H1 (cell line): ENCODE measurements around the gene CCDC117. TPM values are rescaled to one million over a fixed set of nuclear protein-coding genes. Genes with fewer than 3 reads are reported as not detected.

Source experiments
- CTCF ChIA-PET: fragments of 300-600 bp; sonication (Branson Sonifier 250); formaldehyde crosslinking; loops from one replicate; lab custom pipeline; 2021; ENCODE audit not compliant: partially characterized antibody; lab: Charles Lee
- POLR2A ChIA-PET: fragments of 300-600 bp; sonication (Branson Sonifier 250); formaldehyde crosslinking; loops from one replicate; lab custom pipeline; 2021; ENCODE audit warnings: inconsistent platforms; ENCODE audit not compliant: partially characterized antibody; lab: Charles Lee
- DNase-seq, 2 experiments: peaks; one replicate each; pipeline versions ENCODE4 v3.0.0 to v3.0.0-alpha.2; 2010 to 2022; ENCODE audit warnings: low spot score in 2 of 2, low read depth in 1 of 2, mixed read lengths in 1 of 2
- FAIRE-seq: peaks from 2 replicates; lab custom pipeline; 2011; peaks lifted over from hg19 to GRCh38; lab: Jason Lieb, UNC
- H2AFZ ChIP-seq: 2 replicates; pipeline ENCODE4 v1.8.1; 2012; ENCODE audit warnings: low read length, inconsistent platforms
- H2AK5ac ChIP-seq: 2 replicates; pipeline ENCODE4 v1.6.1; 2013; ENCODE audit warnings: low read depth, low read length
- H2BK120ac ChIP-seq: replicated peaks from 2 replicates; pipeline ENCODE3; 2013; ENCODE audit warnings: low read depth, low read length, inconsistent platforms
- H2BK12ac ChIP-seq: 2 replicates; pipeline ENCODE4 v1.6.1; 2013; ENCODE audit warnings: low read depth, low read length
- H2BK15ac ChIP-seq: 2 replicates; pipeline ENCODE4 v1.6.1; 2013; ENCODE audit warnings: low read length
- H2BK20ac ChIP-seq: 2 replicates; pipeline ENCODE4 v1.6.1; 2013; ENCODE audit warnings: low read length
- H2BK5ac ChIP-seq: 2 replicates; pipeline ENCODE4 v1.6.1; 2013; ENCODE audit warnings: low read depth, low read length
- H3K14ac ChIP-seq: 2 replicates; pipeline ENCODE4 v1.6.1; 2013; ENCODE audit warnings: inconsistent platforms; ENCODE audit not compliant: insufficient read length
- H3K18ac ChIP-seq: 2 replicates; pipeline ENCODE4 v1.6.1; 2013; ENCODE audit warnings: low read length; ENCODE audit errors: extremely low read depth
- H3K23ac ChIP-seq: 2 replicates; pipeline ENCODE4 v1.6.1; 2013; ENCODE audit warnings: inconsistent platforms; ENCODE audit not compliant: insufficient read length
- H3K23me2 ChIP-seq: 2 replicates; pipeline ENCODE4 v1.6.1; 2013; ENCODE audit warnings: low read depth, low read length
- H3K27ac ChIP-seq: 2 replicates; pipeline ENCODE4 v1.6.1; 2011; ENCODE audit warnings: low read depth, low read length, inconsistent platforms
- H3K27me3 ChIP-seq, 4 experiments: replicated peaks in 1 of 4; 1 replicate in 1 of 4; 2 replicates in 3 of 4; pipeline versions ENCODE4 v1.6.1 to v1.8.1; 2011 to 2013; ENCODE audit warnings: low read length in 3 of 4, mild to moderate bottlenecking in 3 of 4, inconsistent platforms in 2 of 4, mixed read lengths in 2 of 4, moderate library complexity in 1 of 4; ENCODE audit not compliant: control insufficient read depth in 3 of 4, insufficient read depth in 3 of 4; ENCODE audit errors: extremely low read depth in 1 of 4
- H3K36me3 ChIP-seq, 4 experiments: 2 replicates each; pipeline versions ENCODE4 v1.6.1 to v1.8.1; 2011 to 2013; ENCODE audit warnings: mild to moderate bottlenecking in 4 of 4, low read length in 3 of 4, moderate library complexity in 2 of 4, control low read depth in 1 of 4, inconsistent platforms in 1 of 4; ENCODE audit not compliant: insufficient read depth in 4 of 4, control insufficient read depth in 2 of 4
- H3K4ac ChIP-seq: replicated peaks from 2 replicates; pipeline ENCODE3; 2013; ENCODE audit warnings: low read length, low read depth, mixed read lengths, inconsistent platforms; ENCODE audit not compliant: insufficient read length
- H3K4me1 ChIP-seq, 4 experiments: replicated peaks in 1 of 4; 1 replicate in 1 of 4; 2 replicates in 3 of 4; pipeline versions ENCODE4 v1.6.1 to v1.8.1; 2011 to 2013; ENCODE audit warnings: low read length in 3 of 4, inconsistent platforms in 2 of 4, mixed read lengths in 1 of 4; ENCODE audit not compliant: insufficient read depth in 4 of 4, control insufficient read depth in 3 of 4
- H3K4me2 ChIP-seq, 2 experiments: 2 replicates each; pipeline versions ENCODE4 v1.6.1 to v1.8.1; 2011 to 2013; ENCODE audit warnings: low read depth in 2 of 2, low read length in 2 of 2, control low read depth in 1 of 2, inconsistent platforms in 1 of 2, mild to moderate bottlenecking in 1 of 2; ENCODE audit not compliant: insufficient read depth in 1 of 2
- H3K4me3 ChIP-seq, 4 experiments: fragments of 200-600, 300-600 bp in 1 of 4; sonication (generic), shearing (Covaris generic), sonication (Bioruptor Twin) in 1 of 4; 2 replicates each; pipeline versions ENCODE4 v1.5.1 to v1.8.1; 2011 to 2016; ENCODE audit warnings: low read length in 4 of 4, low read depth in 3 of 4, control low read depth in 2 of 4, inconsistent platforms in 2 of 4, mild to moderate bottlenecking in 2 of 4, mixed read lengths in 1 of 4, moderate library complexity in 1 of 4; ENCODE audit not compliant: insufficient read depth in 2 of 4; ENCODE audit errors: extremely low read depth in 1 of 4
- H3K56ac ChIP-seq: replicated peaks from 2 replicates; pipeline ENCODE3; 2013; ENCODE audit warnings: low read depth, mild to moderate bottlenecking, mixed read lengths, low read length, inconsistent platforms; ENCODE audit not compliant: insufficient read length
- H3K79me1 ChIP-seq: 2 replicates; pipeline ENCODE4 v1.6.1; 2013; ENCODE audit warnings: low read depth, low read length, control low read depth
- H3K79me2 ChIP-seq, 2 experiments: 2 replicates each; pipeline versions ENCODE4 v1.6.1 to v1.8.1; 2012 to 2013; ENCODE audit warnings: low read length in 2 of 2, mild to moderate bottlenecking in 2 of 2, inconsistent platforms in 1 of 2; ENCODE audit not compliant: insufficient read depth in 2 of 2, control insufficient read depth in 1 of 2
- H3K9ac ChIP-seq, 4 experiments: replicated peaks in 1 of 4; 1 replicate in 1 of 4; 2 replicates in 3 of 4; pipeline versions ENCODE4 v1.6.1 to v1.8.1; 2011 to 2013; ENCODE audit warnings: low read depth in 3 of 4, low read length in 3 of 4, control low read depth in 2 of 4, mild to moderate bottlenecking in 2 of 4, moderate library complexity in 2 of 4, inconsistent platforms in 1 of 4; ENCODE audit errors: extremely low read depth in 1 of 4
- H3K9me3 ChIP-seq, 2 experiments: 2 replicates each; pipeline versions ENCODE4 v1.6.1 to v1.8.1; 2012 to 2013; ENCODE audit warnings: mild to moderate bottlenecking in 2 of 2, moderate library complexity in 2 of 2, control low read depth in 1 of 2, inconsistent platforms in 1 of 2, low read depth in 1 of 2, low read length in 1 of 2, mixed read lengths in 1 of 2; ENCODE audit not compliant: insufficient read depth in 2 of 2
- H4K20me1 ChIP-seq, 2 experiments: replicated peaks in 1 of 2; 2 replicates each; pipeline versions ENCODE3 to v1.8.1; 2011 to 2013; ENCODE audit warnings: inconsistent platforms in 2 of 2, low read length in 2 of 2, mild to moderate bottlenecking in 1 of 2; ENCODE audit not compliant: insufficient read depth in 2 of 2, control insufficient read depth in 1 of 2
- H4K5ac ChIP-seq: 2 replicates; pipeline ENCODE4 v1.6.1; 2013; ENCODE audit warnings: low read length, low read depth, mixed read lengths, inconsistent platforms; ENCODE audit not compliant: insufficient read length
- H4K8ac ChIP-seq: 2 replicates; pipeline ENCODE4 v1.8.0; 2013; ENCODE audit warnings: mild to moderate bottlenecking, moderate library complexity, low read length, inconsistent platforms; ENCODE audit not compliant: insufficient read depth; ENCODE audit errors: extremely low read depth
- H4K91ac ChIP-seq: replicated peaks from 2 replicates; pipeline ENCODE3; 2013; ENCODE audit warnings: low read length, mixed read lengths, inconsistent platforms; ENCODE audit not compliant: insufficient read length
- CBX5 ChIP-seq: fragments of 300-800, 300-1000 bp; sonication (generic); IDR thresholded peaks from 2 replicates; pipeline ENCODE4 v1.7.1; 2016; ENCODE audit warnings: antibody characterized with exemption, low read length, low read depth
- KDM5A ChIP-seq: fragments of 200-600 bp; IDR thresholded peaks from 2 replicates; pipeline ENCODE4 v1.7.1; 2012; ENCODE audit warnings: mild to moderate bottlenecking, low read length, inconsistent platforms, mixed read lengths
- PHF8 ChIP-seq: fragments of 200-600 bp; sonication (generic); conservative IDR thresholded peaks from 2 replicates; pipeline ENCODE4 v1.7.1; 2012; ENCODE audit warnings: low read depth, mild to moderate bottlenecking, inconsistent platforms, low read length, moderate library complexity
- WGBS, 2 experiments: shearing (Covaris generic) in 1 of 2; methylation state at CpG; one replicate each; pipeline versions ENCODE4 v1.1.6 to v1.1.7; 2013 to 2015; ENCODE audit warnings: low lambda C conversion rate in 2 of 2, mixed read lengths in 2 of 2, inconsistent platforms in 1 of 2, low coverage in 1 of 2, missing lambda C conversion rate in 1 of 2; ENCODE audit not compliant: insufficient replicate concordance in 2 of 2, insufficient coverage in 1 of 2, insufficient read length in 1 of 2; ENCODE audit errors: extremely low coverage in 1 of 2, missing lambda C conversion rate in 1 of 2; 5-methylcytosine and 5-hydroxymethylcytosine counted together
- polyA plus RNA-seq, 7 experiments: library from polyadenylated mRNA; depleted of rRNA in 3 of 7; stranded (reverse) in 5 of 7; unstranded in 2 of 7; fragments of >200 nt in 5 of 7; fragments of 200-250 nt in 2 of 7; gene quantifications; 1 replicate in 5 of 7; 2 replicates in 1 of 7; 4 replicates in 1 of 7; pipeline versions ENCODE4 v1.2.1 to v1.2.3, GENCODE V29; 2011 to 2013; ENCODE audit warnings: missing spikeins in 2 of 7, mixed read lengths in 2 of 7
- total RNA-seq: library from RNA; stranded (reverse); fragmentation: NEBNext Ultra II Directional; extraction: Animal tissue kit (Norgen Biotek cat#: 25700); gene quantifications from 2 replicates; pipeline ENCODE4 v1.2.1, GENCODE V29; 2021

The CCDC117 gene
- total and polyA plus RNA-seq, 2 of the 8 experiments (the other 6 are each of a cell fraction or from before 2014, with no cell fraction given): 9.1 to 43.1 TPM

GRCh38 chr22:28791124-28791523 is 18.6 kb downstream of the CCDC117 start:
- H4K91ac ChIP-seq: no peak overlapping the region
- no peak for FAIRE-seq
- H3K18ac ChIP-seq: no peak overlapping the region
- no peaks in the 10 kb centered on the region for H3K27me3 ChIP-seq
- no peak overlapping the region for H3K4me2 ChIP-seq
- no peak for TF ChIP-seq KDM5A
- TF ChIP-seq CBX5: no peak
- TF ChIP-seq PHF8: no peak
- H3K9ac ChIP-seq: no peak overlapping the region
- H2BK20ac ChIP-seq: no peak overlapping the region
- H4K5ac ChIP-seq: no peak overlapping the region
- peaks cover 2 to 8% of the 10 kb centered on the region in 2 experiments for H4K20me1 ChIP-seq
- H2BK12ac ChIP-seq: no peak overlapping the region
- no peak overlapping the region for H3K4me3 ChIP-seq
- no peaks in the 10 kb centered on the region for H3K79me2 ChIP-seq
- ChIA-PET POLR2A (interaction anchor here (2.0 to 8.5 kb wide), 2 partner anchors 7 to 28 kb away, joined by 6 to 100 read pairs; partner anchors contain the start of gene XBP1), CTCF (interaction anchor here (0.6 to 1.8 kb wide), 10 partner anchors 10 to 747 kb away, joined by 3 to 6 read pairs (median 3); no protein-coding TSS in a partner anchor)
- no peaks in the 10 kb centered on the region for H3K4me1 ChIP-seq
- no peak overlapping the region for H3K4ac ChIP-seq
- no peak overlapping the region for H2BK15ac ChIP-seq
- H3K14ac ChIP-seq: no peak overlapping the region
- no peak overlapping the region for H2AK5ac ChIP-seq
- no peak overlapping the region for H2AFZ ChIP-seq
- H3K23ac ChIP-seq: no peak overlapping the region
- H3K36me3 ChIP-seq: peaks cover 19 to 40% (median 32%) of the 10 kb centered on the region in 4 experiments
- no peak overlapping the region for H2BK5ac ChIP-seq
- no peak overlapping the region for H4K8ac ChIP-seq
- H3K9me3 ChIP-seq: no peaks in the 10 kb centered on the region
- H3K23me2 ChIP-seq: no peaks in the 10 kb centered on the region
- no peaks in the 10 kb centered on the region; the same call in 1 of the 2 replicates for H3K79me1 ChIP-seq
- DNase-seq: no peak
- WGBS, 2 experiments: 92% methylated on average over 5 of the region's 5 CpGs; no CpG with 5 or more reads in 1 of the 2 experiments
- no peak overlapping the region for H2BK120ac ChIP-seq
- H3K27ac ChIP-seq: no peak overlapping the region
- H3K56ac ChIP-seq: no peak overlapping the region
